ENCODE results near the gene TMX2.

DNA sequence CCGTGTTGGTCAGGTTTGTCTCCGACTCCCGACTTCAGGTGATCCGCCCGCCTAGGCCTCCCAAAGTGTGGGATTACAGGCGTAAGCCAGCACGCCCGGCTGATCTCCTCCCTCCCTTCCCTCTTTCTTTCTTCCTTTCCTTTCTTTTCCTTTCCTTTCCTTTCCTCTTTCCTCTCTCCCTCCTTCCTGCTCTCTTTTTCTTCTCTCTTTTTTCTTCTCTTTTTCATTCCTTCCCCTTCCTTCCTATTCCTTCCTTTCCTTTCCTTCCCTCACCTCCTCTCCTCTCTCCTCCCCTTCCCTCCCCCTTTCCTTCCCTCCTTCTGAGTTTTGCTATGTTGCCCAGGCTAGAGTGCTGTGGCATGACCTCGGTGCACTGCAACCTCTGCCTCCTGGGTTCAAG is 48.4 kb upstream of the TMX2 start:
- TF ChIP-seq REST (IDR thresholded peaks at IDR 0.05): no peak
- TF ChIP-seq CTCF (IDR thresholded peaks at IDR 0.05): no peak
- TF ChIP-seq POLR2A (IDR thresholded peaks at IDR 0.05; ENCODE audit: low read length): no peak
- TF ChIP-seq SMC3 (IDR thresholded peaks at IDR 0.05): no peak
- TF ChIP-seq RAD21 (conservative IDR thresholded peaks at IDR 0.05 in 1 of 2, IDR thresholded peaks at IDR 0.05 in 1 of 2): no peak
- no peak for TF ChIP-seq CHD2 (IDR thresholded peaks at IDR 0.05; ENCODE audit: low read length, partially characterized antibody)
